K562 (cell line): ENCODE measurements around the gene FDPS. TPM values are rescaled to one million over a fixed set of nuclear protein-coding genes. Genes with fewer than 3 reads are reported as not detected.

Experiments used
- CREM ChIP-seq: IDR thresholded peaks from 2 replicates; pipeline ENCODE4 v1.6.1; 2014; ENCODE audit warnings: antibody characterized with exemption, low read depth
- EGR1 ChIP-seq: fragments of 450-650 bp; conservative IDR thresholded peaks from 2 replicates; pipeline ENCODE4 v1.6.1; 2017; ENCODE audit warnings: mild to moderate bottlenecking
- ELF1 ChIP-seq: fragments of 200-800 bp; sonication (Bioruptor generic); IDR thresholded peaks from 2 replicates; pipeline ENCODE4 v1.6.1; 2016; ENCODE audit warnings: missing genetic modification characterization, missing compliant biosample characterization
- FOXA3 ChIP-seq, 2 experiments: fragments of 450-650 bp in 1 of 2; sonication (generic) in 1 of 2; formaldehyde crosslinking; IDR thresholded peaks in 1 of 2; conservative IDR thresholded peaks in 1 of 2; 2 replicates each; pipeline versions ENCODE4 v1.4.0 to v1.8.0; 2020 to 2022; ENCODE audit warnings: mild to moderate bottlenecking in 2 of 2, missing genetic modification reagents in 1 of 2
- FOXP1 ChIP-seq: sonication (generic); formaldehyde crosslinking; IDR thresholded peaks from 2 replicates; pipeline ENCODE4 v1.8.0; 2022; ENCODE audit warnings: mild to moderate bottlenecking, missing genetic modification reagents
- RBM15 ChIP-seq: fragments of 200-400 bp; formaldehyde crosslinking; IDR thresholded peaks from 2 replicates; pipeline ENCODE4 v1.6.1; 2018; ENCODE audit warnings: mild to moderate bottlenecking, low read length, moderate library complexity; ENCODE audit not compliant: insufficient read depth
- SIN3A ChIP-seq, 2 experiments: fragments of 150-350 bp in 1 of 2; IDR thresholded peaks; 2 replicates each; pipeline ENCODE4 v1.6.1; 2011 to 2016; ENCODE audit warnings: borderline replicate concordance in 2 of 2, low read depth in 2 of 2, low read length in 2 of 2, mild to moderate bottlenecking in 2 of 2, moderate library complexity in 2 of 2; ENCODE audit not compliant: control insufficient read depth in 1 of 2
- polyA plus RNA-seq, 8 experiments: library from polyadenylated mRNA; depleted of rRNA in 4 of 8; stranded (reverse) in 5 of 8; unstranded in 3 of 8; fragments of >200 nt; fragmentation: Nextera tagmentation in 2 of 8; fragmentation: Illumina TruSeq in 1 of 8; extraction: Ambion mirVana in 2 of 8; extraction: Trizol in 1 of 8; gene quantifications; 2 replicates each; pipeline versions ENCODE4 v1.2.1 to v1.2.3, GENCODE V29; 2011 to 2014; ENCODE audit warnings: inconsistent platforms in 1 of 8, missing spikeins in 1 of 8
- total RNA-seq, 7 experiments: library from RNA; depleted of rRNA in 6 of 7; stranded (reverse); fragments of >200 nt in 6 of 7; fragmentation: Illumina TruSeq in 2 of 7; extraction: Trizol in 2 of 7; gene quantifications; 2 replicates each; pipeline versions ENCODE4 v1.2.1 to v1.2.3, GENCODE V29; 2011 to 2021; ENCODE audit warnings: low replicate concordance in 1 of 7
- TF ChIP-seq, protein P1 (sequence below): sonication (generic); formaldehyde crosslinking; IDR thresholded peaks from 2 replicates; pipeline ENCODE4 v1.8.1; 2023; ENCODE audit warnings: mild to moderate bottlenecking, missing genetic modification reagents
- TF ChIP-seq, protein P2 (sequence below): fragments of 450-650 bp; IDR thresholded peaks from 2 replicates; pipeline ENCODE4 v1.6.1; 2016; ENCODE audit warnings: low read depth
- TF ChIP-seq, protein P3 (sequence below): sonication (generic); formaldehyde crosslinking; IDR thresholded peaks from 2 replicates; pipeline ENCODE4 v1.4.0; 2020; ENCODE audit warnings: mild to moderate bottlenecking, missing genetic modification reagents
- TF ChIP-seq, protein P4 (sequence below), 2 experiments: fragments of 450-650 bp; conservative IDR thresholded peaks; 2 replicates each; pipeline ENCODE4 v1.6.1; 2017; ENCODE audit warnings: mild to moderate bottlenecking in 2 of 2, moderate library complexity in 2 of 2

The FDPS gene
- total and polyA plus RNA-seq, 9 of the 15 experiments (the other 6 are each of a cell fraction or from before 2014, with no cell fraction given) = 247 to 884 (median 360) TPM

DNA sequence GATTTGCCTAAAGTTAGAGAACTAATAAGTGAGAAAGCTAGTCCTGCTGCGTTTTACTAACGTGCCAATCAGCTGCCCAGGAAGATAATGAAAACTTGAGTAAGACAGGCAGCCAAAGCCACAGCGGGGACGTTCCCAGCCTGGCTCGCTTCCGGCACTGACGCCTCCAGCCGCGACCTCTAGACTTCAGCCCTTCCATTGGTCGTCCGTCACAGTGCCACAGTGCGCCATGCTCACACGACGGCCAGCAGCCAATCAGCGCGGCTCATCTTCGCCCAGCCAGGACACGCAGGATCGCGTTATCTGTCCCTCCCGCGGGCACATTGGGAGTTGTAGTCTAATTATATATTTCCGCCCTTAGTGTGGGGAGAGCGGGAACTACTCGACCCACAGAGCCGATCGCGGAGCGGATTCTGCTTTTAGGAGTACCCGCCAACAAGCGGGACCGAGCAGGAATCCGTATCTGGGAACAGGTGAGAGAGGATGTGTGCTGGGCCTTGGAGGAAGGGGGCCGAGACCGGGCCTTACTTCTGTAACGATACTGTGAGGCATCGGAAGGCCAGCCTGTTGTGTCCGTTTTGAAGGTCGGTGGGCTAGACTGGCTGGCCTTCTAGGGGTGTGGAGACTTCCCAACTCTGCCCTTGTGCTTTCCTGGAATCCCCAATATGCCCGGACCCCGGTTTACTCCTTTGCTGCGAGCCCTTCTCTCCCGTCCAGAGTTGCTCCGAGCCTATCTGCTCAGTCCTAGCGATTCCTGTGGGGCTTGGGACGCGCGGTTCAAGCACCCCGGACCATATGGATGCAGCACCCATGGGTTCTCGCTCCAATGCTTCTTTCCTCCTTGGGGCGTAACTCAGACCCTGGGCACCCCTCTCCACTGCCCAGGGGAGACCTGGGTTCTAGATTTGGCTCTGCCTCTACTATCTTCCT is at the start of gene FDPS (continued):
- TF ChIP-seq, protein P1, sequence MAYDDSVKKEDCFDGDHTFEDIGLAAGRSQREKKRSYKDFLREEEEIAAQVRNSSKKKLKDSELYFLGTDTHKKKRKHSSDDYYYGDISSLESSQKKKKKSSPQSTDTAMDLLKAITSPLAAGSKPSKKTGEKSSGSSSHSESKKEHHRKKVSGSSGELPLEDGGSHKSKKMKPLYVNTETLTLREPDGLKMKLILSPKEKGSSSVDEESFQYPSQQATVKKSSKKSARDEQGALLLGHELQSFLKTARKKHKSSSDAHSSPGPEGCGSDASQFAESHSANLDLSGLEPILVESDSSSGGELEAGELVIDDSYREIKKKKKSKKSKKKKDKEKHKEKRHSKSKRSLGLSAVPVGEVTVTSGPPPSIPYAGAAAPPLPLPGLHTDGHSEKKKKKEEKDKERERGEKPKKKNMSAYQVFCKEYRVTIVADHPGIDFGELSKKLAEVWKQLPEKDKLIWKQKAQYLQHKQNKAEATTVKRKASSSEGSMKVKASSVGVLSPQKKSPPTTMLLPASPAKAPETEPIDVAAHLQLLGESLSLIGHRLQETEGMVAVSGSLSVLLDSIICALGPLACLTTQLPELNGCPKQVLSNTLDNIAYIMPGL (CRISPR knock-in tag) = peak; percentile 57; the same call in 1 of the 2 replicates
- no peak; a peak in 1 of 4 replicates for TF ChIP-seq FOXA3 (CRISPR knock-in tag; conservative IDR thresholded peaks at IDR 0.05 in 1 of 2, IDR thresholded peaks at IDR 0.05 in 1 of 2)
- TF ChIP-seq FOXP1 = peak; percentile 69
- TF ChIP-seq CREM = peak; percentile 99
- TF ChIP-seq, protein P2, sequence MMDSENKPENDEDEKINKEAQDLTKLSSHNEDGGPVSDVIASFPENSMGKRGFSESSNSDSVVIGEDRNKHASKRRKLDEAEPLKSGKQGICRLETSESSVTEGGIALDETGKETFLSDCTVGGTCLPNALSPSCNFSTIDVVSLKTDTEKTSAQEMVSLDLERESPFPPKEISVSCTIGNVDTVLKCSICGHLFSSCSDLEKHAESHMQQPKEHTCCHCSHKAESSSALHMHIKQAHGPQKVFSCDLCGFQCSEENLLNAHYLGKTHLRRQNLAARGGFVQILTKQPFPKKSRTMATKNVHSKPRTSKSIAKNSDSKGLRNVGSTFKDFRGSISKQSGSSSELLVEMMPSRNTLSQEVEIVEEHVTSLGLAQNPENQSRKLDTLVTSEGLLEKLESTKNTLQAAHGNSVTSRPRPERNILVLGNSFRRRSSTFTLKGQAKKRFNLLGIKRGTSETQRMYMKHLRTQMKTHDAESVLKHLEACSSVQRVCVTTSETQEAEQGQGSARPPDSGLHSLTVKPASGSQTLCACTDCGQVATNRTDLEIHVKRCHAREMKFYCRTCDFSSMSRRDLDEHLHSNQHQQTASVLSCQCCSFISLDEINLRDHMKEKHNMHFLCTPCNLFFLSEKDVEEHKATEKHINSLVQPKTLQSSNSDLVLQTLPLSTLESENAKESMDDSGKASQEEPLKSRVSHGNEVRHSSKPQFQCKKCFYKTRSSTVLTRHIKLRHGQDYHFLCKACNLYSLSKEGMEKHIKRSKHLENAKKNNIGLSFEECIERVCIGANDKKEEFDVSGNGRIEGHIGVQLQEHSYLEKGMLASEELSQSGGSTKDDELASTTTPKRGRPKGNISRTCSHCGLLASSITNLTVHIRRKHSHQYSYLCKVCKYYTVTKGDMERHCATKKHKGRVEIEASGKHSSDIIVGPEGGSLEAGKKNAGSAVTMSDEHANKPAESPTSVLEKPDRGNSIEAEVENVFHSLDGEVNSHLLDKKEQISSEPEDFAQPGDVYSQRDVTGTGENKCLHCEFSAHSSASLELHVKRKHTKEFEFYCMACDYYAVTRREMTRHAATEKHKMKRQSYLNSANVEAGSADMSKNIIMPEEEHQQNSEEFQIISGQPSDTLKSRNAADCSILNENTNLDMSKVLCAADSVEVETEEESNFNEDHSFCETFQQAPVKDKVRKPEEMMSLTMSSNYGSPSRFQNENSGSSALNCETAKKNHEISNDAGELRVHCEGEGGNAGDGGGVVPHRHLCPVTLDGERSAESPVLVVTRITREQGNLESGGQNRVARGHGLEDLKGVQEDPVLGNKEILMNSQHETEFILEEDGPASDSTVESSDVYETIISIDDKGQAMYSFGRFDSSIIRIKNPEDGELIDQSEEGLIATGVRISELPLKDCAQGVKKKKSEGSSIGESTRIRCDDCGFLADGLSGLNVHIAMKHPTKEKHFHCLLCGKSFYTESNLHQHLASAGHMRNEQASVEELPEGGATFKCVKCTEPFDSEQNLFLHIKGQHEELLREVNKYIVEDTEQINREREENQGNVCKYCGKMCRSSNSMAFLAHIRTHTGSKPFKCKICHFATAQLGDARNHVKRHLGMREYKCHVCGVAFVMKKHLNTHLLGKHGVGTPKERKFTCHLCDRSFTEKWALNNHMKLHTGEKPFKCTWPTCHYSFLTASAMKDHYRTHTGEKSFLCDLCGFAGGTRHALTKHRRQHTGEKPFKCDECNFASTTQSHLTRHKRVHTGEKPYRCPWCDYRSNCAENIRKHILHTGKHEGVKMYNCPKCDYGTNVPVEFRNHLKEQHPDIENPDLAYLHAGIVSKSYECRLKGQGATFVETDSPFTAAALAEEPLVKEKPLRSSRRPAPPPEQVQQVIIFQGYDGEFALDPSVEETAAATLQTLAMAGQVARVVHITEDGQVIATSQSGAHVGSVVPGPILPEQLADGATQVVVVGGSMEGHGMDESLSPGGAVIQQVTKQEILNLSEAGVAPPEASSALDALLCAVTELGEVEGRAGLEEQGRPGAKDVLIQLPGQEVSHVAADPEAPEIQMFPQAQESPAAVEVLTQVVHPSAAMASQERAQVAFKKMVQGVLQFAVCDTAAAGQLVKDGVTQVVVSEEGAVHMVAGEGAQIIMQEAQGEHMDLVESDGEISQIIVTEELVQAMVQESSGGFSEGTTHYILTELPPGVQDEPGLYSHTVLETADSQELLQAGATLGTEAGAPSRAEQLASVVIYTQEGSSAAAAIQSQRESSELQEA = no peak
- TF ChIP-seq, protein P3, sequence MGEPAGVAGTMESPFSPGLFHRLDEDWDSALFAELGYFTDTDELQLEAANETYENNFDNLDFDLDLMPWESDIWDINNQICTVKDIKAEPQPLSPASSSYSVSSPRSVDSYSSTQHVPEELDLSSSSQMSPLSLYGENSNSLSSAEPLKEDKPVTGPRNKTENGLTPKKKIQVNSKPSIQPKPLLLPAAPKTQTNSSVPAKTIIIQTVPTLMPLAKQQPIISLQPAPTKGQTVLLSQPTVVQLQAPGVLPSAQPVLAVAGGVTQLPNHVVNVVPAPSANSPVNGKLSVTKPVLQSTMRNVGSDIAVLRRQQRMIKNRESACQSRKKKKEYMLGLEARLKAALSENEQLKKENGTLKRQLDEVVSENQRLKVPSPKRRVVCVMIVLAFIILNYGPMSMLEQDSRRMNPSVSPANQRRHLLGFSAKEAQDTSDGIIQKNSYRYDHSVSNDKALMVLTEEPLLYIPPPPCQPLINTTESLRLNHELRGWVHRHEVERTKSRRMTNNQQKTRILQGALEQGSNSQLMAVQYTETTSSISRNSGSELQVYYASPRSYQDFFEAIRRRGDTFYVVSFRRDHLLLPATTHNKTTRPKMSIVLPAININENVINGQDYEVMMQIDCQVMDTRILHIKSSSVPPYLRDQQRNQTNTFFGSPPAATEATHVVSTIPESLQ (CRISPR knock-in tag) = no peak
- peak; percentile 34; the same call in 1 of the 2 replicates for TF ChIP-seq EGR1
- TF ChIP-seq ELF1 (tag) = peak; percentile 96
- peak; percentile 27 to 52; a peak in 2 of 4 replicates for TF ChIP-seq SIN3A (IDR thresholded peaks at IDR 0.05; ENCODE audit: borderline replicate concordance in 2 of 2, control insufficient read depth in 1 of 2, low read depth in 2 of 2, low read length in 2 of 2)
- TF ChIP-seq, protein P4, sequence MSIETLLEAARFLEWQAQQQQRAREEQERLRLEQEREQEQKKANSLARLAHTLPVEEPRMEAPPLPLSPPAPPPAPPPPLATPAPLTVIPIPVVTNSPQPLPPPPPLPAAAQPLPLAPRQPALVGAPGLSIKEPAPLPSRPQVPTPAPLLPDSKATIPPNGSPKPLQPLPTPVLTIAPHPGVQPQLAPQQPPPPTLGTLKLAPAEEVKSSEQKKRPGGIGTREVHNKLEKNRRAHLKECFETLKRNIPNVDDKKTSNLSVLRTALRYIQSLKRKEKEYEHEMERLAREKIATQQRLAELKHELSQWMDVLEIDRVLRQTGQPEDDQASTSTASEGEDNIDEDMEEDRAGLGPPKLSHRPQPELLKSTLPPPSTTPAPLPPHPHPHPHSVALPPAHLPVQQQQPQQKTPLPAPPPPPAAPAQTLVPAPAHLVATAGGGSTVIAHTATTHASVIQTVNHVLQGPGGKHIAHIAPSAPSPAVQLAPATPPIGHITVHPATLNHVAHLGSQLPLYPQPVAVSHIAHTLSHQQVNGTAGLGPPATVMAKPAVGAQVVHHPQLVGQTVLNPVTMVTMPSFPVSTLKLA (conservative IDR thresholded peaks at IDR 0.05) = peak; percentile 74 to 89
- TF ChIP-seq RBM15 = no peak
